GM21360 (cell line): ENCODE results near the gene KASH5.
"Not testable (repeated sequence)": the region's sequence is repeated elsewhere in the genome, so short reads cannot be mapped to it uniquely, and the experiment has no call there.

Experiments used
- ATAC-seq: cut with Tn5 transposase; IDR thresholded peaks from one replicate; pipeline ENCODE4 v1.9.1; 2021; ENCODE audit warnings: mild to moderate bottlenecking, moderate library complexity; ENCODE audit not compliant: unreplicated experiment

Gene KASH5

DNA sequence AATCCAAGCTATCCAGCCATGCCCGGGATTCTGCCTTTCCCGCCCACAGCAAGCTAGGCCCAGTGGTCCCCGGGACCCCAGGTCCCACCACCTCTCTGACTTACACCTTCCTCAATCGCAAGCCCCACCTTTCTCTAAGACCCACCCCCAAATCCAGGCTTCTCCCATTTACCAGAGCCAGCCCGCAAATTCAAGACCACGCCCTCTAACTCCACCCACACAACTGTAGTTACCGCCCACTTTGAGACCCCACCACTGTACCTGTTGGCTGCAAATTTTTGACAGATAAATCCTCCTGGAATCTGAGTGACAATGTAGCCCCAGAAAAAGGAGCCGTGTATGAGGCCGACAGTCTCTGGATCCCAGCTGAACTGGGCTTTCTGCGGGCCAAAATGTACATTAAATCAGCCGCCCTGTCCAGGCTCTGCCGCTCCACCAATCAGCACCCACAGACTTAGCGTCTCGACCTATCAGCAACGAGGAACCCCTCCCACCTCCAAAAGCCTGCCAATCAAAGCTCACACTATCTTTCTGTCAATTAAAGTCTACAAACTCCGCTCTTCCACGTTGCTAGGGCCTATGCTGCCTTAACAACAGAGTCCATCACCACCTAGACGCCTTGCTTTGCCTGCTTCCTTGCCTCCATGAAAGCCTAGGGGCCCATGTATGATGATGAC is 47.0 kb downstream of the KASH5 start:
- no peak for ATAC-seq

GRCh38 chr19:49435670-49436069 is 47.6 kb downstream of the KASH5 start:
- no peak for ATAC-seq

- no peak for ATAC-seq
Measured at GRCh38 chr19:49436381-49437017, 48.5 kb downstream of the KASH5 start.

DNA sequence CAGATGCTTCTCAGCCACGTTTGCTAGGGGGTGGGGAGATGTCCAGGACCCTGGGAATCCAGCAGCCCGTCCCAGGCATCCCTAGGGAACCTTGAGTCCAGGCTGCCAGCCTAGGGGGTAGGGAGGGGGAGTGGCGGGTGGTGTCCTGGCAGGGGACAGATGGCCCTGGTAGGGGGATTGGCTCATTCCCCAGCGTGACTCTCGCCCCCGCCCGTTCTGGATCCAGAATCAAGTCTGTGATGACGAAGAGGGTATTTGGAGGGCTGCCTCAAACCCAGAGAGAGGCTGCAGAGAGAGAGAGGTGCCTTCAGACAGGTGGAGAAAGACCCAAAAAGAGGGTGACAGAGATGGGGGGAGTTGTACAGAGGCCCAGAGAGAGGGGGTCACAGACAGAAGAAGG is 49.2 kb downstream of the KASH5 start:
- no peak for ATAC-seq

DNA sequence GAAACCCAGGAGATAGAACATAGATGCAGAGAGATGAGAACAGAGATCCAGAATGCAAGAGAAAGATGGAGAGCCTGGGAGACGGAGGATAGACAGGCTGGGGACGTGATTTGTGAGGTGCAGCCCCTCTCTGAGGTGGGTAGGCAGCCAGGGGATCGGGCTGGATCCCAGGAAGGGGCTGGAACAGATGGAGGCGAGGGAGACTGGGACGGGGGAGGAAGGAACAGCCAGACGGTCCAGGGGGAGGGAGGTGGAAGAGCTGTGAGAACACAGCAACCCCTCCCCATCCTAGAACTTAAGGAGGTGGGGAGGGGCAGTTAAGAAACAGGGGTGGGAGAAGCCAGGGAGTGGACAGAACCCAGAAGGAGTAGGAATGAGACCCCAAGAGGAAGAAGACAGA is 50.2 kb downstream of the KASH5 start:
- ATAC-seq = no peak

GRCh38 chr19:49439836-49440235 is 51.8 kb downstream of the KASH5 start:
- ATAC-seq = no peak

- ATAC-seq = no peak
Measured at GRCh38 chr19:49440439-49441209, 52.6 kb downstream of the KASH5 start.

- ATAC-seq = no peak
Measured at GRCh38 chr19:49441210-49441959, 53.3 kb downstream of the KASH5 start, which contains the start of gene SLC17A7. TSS of gene SLC17A7 (minus strand) at chr19:49441527. CDS start at chr19:49441379, 148 bp downstream.

DNA sequence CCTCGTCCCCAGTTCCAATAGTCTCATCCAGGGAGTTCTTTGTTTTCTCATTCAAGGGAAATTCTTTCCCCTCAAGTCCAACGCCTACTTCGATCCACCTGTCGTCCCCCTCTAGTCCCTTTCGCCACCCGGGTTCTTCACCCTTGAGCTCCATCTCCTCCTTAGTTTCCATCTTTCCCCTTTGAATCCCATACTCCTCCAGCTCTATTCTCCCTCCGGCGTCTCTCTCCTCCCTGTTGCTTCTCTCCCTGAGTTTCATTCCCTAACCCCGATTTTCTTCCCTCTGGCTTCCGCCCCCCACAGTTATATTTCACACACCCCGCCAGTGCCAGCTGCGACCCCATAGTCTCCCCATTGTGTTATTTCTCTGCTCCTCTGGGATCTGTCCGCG is 53.9 kb downstream of the KASH5 start:
- ATAC-seq = no peak

DNA sequence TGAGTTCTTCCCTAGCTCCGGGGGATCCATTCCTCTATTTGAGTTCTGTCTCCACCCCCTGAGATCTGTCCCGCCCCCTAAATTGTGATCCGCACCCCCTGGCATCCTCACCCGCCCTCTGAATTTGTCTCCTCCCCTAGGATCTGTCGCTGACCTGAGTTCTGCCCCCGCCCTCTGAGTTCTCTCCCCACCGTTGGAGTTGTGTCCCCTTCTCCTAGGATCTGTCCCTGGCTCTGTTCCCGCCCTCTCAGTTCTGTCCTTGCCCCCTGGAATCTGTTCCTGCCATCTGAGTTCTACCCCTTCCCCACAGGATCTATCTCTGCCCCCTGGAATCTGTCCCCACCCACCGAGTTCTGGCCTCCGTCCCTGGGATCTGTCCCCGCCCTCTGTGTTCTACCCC is 54.3 kb downstream of the KASH5 start:
- no peak for ATAC-seq

DNA sequence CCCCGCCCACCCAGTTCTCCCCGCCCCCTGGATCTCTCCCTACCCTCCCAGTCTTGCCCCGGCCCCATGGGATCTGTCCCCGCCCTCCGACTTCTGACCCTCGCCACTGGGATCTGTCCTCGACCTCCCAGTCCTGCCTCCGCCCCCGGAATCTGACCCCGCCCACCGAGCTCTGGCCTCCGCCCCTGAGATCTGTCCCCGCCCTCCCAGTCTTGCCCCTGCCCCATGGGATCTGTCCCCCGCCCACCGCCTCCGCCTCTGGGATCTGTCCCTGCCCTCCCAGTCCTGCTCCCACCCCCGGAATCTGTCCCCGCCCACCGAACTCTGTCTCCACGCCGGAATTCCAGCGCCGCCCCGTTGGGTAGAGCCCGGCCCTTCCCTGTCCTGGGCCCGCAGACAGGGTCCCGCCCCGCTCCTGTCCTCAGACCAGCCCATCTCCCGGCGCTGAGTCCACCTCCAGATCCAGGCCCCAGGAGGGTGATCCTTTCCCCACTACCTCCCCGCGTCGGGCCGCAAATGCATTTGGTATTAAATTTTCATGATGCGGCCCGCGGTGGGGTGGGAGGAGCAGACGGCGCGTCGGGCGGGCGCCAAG is 54.8 kb downstream of the KASH5 start:
- peak; percentile 18 for ATAC-seq

DNA sequence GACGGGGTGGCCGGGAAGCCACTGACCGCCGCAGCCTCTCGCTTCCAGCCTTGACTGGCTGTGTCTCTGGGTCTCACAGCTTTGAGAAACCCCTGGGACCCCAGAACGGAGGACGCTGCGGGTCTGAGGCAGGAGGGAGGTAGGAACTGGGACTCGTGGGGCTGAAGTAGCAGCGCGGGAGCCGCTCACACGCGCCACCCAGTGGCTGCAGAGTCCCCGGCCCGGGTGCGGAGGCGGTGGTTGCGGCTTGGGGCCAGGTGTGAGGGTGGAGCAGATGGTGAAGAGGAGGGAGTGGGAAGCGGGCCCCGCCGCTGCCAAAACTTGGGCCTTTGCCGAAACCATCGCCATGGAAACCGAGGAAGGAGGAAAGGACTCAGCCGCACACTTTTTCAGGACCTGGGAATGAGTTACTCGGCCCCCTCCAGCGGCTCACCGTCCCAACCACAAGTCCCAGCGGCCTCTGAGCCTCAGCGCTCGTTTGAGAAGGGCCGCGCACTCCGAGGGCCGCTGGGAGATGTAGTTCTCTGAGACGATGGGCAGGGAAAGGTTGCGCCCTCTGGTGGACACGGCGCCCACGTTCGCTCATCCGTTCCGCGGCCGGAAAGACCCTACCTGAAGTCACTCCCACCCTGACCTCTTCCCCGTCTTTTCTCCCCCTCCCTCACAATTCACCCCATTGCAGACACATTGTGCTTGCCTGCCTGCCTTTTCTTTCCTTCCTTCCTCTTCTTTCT is 55.5 kb downstream of the KASH5 start:
- peak; percentile 69 for ATAC-seq

GRCh38 chr19:49444100-49444700 is 56.2 kb downstream of the KASH5 start:
- ATAC-seq = not testable (repeated sequence)

GRCh38 chr19:49445997-49446396 is 57.9 kb downstream of the KASH5 start:
- no peak for ATAC-seq

DNA sequence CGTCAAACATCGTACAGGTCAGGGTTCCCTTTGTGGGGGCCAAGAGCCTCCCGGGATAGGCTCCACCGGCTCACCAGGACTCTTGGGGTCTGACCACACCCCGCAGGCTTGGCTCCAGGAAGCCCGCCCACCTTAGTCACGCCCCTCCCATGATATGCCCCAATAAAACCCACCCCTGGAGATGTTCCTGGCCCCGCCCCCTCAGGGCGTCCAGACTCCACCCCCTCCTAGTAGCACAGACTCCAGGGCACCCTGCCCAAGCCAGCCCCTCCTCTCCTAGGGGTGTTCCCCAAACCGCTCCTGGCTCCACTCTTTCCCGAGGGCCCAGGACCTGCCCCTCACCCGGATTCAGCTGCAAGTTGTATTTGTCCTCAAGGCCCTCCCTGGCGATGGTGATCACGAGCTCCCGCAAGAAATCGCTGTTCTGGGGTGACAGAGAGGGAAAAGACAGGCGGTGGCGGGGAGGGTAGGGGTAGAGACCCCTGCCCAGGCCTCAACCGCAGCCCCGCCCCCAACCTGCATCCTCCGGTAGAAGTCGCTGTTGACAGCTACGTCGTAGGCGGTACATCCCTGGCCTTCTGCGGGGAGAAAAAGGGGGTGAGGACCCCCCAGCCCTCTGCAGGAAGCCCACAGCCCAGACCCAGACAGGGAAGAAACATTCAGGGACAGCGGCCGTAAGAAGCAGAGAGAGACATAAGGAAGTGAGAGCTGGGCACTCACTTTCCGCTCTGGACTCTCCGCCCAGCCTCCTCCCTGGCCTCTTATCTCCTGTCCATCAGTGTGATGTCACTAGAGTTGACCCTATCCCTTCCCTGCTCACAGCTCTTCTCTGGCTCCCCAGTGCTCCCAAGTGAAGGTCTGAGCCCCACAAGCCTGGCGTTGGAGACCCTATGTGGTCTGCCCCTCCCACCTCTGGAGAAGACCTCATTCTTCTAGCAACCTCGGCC is 59.7 kb downstream of the KASH5 start:
- no peak for ATAC-seq

DNA sequence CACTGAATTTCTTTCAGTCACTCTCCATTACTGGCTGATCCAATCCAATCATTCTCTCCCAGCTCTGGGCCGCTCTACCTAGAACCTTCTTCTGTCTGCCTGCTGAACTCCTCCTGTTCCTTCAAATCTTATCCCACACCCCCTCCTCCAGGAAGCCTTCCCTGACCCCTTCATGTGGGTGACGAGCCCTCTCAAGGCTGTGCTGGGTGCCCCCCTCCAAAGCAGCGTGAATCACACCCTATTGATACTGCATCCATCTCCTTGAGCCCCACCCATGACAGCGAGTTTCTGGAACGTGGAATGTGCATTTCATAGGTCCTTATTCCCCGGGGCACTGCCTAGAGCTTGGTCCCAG is 60.4 kb downstream of the KASH5 start:
- ATAC-seq = no peak

- ATAC-seq = no peak
Measured at GRCh38 chr19:49450405-49450804, 62.4 kb downstream of the KASH5 start.

DNA sequence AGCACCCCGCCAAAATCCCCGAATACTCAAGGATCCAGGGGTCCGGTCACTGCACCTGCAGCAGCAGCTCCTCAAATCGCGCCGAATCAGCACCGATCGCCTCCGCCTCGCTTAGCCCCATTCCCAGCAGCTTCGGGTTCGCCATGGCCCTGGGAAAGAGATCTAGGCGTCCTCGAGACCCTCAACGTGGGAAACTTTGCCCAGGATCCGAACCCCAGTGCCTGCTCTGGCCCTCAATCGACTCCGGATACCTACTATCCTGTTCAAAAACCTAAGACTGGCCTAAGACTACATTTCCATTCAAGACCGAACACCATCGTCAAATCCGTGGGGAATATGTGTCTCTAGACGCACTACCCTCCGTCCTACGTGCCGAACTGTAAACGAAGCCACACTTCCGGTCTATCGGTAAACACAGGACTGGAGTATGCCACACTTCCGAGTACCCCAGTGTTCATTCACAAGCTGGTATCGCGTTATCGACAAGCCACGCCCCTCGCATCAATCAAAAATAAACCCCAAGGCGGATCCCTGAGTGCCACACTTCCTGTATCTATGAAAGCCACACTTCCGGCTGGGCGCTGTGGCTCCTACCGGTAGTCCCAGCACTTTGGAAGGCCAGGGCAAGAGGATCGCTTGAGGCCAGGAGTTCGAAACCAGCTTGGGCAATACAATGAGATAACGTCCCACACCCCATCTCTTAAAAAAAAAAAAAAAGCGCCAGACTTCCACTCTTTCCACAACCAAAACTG is 63.6 kb downstream of the KASH5 start, which contains the start of gene PIH1D1:
TSS of gene PIH1D1 (minus strand) at position 385 of the 752 bp plus-strand sequence. CDS start at position 145, 240 bp downstream.
- peak; percentile 38 for ATAC-seq
